GM13976 (cell line): ENCODE measurements around the gene DDIAS.

ENCODE experiments used
- DNase-seq: peaks from one replicate; pipeline ENCODE4 v3.0.0; 2012; ENCODE audit warnings: low spot score
- in situ Hi-C: fragments of 300-500 bp; cut with MboI; formaldehyde crosslinking; loops from one replicate; pipeline ENCODE4 v1.12.0; 2022; ENCODE audit warnings: low sequenced_read_pairs, mixed read lengths, inconsistent platforms; ENCODE audit not compliant: unreplicated experiment
- TF ChIP-seq, protein P1 (sequence below): IDR thresholded peaks from 2 replicates; pipeline ENCODE4 v1.5.1; 2012; ENCODE audit warnings: borderline replicate concordance, mild to moderate bottlenecking; ENCODE audit not compliant: insufficient read depth; ENCODE audit errors: extremely low read depth, missing control alignments, control extremely low read depth

DDIAS gene

DNA sequence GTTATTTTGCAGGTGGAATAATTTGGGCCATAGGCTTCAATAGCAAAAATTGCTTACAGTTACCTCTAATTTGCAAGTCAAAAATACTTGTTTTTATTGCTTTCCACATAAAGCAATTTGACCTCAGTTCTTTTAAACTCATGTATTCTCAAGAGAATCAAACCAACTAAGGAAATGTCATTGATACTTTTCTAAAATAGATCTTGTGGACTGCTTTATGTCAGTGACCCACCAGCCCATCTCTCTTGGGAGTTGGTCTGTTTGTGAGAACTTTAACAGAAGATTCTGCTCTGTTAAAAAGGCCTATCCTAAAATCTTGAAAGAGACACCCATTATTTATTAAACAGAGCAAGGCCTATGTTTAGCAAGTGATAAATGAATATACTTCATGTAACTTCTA lies 75.2 kb downstream of the DDIAS start:
- in situ Hi-C loops: no loop called here
- TF ChIP-seq, protein P1, sequence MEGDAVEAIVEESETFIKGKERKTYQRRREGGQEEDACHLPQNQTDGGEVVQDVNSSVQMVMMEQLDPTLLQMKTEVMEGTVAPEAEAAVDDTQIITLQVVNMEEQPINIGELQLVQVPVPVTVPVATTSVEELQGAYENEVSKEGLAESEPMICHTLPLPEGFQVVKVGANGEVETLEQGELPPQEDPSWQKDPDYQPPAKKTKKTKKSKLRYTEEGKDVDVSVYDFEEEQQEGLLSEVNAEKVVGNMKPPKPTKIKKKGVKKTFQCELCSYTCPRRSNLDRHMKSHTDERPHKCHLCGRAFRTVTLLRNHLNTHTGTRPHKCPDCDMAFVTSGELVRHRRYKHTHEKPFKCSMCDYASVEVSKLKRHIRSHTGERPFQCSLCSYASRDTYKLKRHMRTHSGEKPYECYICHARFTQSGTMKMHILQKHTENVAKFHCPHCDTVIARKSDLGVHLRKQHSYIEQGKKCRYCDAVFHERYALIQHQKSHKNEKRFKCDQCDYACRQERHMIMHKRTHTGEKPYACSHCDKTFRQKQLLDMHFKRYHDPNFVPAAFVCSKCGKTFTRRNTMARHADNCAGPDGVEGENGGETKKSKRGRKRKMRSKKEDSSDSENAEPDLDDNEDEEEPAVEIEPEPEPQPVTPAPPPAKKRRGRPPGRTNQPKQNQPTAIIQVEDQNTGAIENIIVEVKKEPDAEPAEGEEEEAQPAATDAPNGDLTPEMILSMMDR: no peak
- DNase-seq: no peak

DNA sequence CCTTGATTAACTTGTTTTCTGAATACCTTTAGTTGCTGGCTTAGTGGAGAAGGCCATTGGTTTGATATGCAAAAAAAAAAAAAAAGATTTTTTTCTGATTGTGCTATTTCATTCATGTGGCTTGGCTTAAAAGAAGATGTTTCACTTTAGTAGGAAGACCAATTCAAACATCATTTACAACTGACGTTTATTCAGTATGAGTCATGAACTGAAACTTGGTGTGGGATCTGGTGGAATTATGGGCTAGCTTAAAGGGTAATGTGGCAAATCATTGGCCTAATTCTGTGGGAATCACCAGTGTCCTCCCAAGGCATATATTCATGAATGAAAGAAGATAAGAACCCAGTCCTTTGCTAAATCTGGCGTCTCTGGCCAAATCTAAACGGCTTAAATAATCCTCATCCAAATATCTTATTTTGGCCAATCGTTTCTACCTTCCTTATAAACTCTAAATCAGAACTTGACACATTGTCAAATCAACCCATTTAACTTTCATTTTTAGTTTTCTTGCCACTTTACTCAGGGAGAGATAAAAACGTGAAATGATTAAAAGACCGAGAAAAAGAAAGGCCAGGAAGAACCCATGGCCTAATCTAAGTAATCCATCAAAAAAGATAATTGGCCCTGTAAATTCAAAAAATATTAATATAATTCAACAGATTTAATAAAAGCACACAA lies 77.0 kb downstream of the DDIAS start:
- no peak for DNase-seq
- in situ Hi-C loops: no loop called here
- TF ChIP-seq, protein P1: no peak

DNA sequence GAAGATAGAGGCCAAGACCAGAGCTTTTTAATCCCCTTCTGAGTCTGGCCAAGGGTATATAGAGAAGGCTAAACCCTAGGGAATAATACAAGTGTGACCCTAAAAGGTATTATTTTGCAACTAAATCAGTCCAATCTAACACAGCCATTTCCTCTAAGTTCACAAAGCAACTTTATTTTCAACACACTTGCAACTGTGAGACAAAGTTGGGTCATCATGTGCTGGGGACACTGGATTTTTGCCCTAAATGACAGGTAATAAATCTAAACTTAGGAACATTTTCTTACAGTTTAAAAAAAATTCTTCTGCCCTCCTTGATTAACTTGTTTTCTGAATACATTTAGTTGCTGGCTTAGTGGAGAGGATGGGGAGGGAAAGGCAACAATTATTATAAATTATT lies 78.3 kb downstream of the DDIAS start:
- in situ Hi-C loops: no loop called here
- DNase-seq: no peak
- TF ChIP-seq, protein P1: no peak

DNA sequence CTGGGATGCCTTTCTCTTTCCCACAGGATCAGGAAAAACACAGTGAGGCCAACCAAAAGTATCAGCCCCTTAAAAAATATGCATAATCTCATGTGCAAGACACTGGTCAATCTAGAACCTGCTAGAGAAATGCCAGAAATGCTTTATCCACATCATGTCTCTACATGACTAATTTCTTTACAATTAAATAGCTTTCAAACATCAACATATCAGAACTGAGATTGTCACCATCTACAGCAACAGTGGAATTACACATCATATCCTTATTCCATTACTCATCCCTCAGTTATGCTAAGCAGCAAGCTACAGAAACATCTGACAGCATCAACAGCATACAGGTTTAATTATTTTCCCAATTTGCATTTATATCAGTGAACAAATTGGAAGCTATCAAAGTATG lies 78.8 kb downstream of the DDIAS start:
- in situ Hi-C loops: no loop called here
- TF ChIP-seq, protein P1: no peak
- no peak for DNase-seq

DNA sequence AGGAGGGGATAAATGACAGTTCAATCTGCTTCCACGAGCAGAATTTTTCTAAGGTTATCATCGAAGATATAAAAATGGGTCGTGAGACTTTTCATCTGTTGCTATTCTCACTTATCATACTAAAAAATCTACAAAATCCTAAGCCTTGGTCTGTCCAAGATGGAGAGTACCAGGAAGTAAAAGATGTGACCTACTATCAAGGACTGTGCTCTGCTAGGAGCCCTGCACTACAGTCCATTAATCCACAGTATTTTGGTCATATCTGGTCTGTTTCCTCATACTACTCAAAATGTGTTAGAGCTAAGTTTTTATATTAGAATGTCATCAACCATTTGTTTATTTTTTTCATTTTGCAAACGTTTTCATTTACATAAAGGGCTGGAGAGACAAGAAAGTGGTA lies 79.4 kb downstream of the DDIAS start:
- DNase-seq: no peak
- in situ Hi-C loops: no loop called here
- TF ChIP-seq, protein P1: no peak

DNA sequence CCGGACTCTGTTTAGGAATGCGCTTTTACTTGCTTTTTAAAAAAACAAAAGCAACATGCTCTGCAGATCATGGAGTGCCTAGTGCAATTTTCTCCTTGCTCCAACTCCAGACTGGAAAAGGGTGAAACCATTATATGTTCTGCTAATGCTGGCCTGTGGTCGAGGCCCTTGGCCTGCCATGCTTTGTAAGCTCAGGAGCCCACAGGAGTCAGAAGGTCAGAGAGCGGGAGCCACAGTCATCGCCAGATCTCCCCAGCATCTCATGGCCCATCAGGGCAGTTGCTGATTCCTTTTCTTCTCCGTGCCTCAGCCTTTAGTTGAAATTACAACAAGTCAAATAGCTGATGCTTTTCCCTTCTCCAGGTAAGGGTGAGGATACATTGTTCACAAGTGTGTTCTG lies 80.3 kb downstream of the DDIAS start:
- TF ChIP-seq, protein P1: no peak
- in situ Hi-C loops: no loop called here
- DNase-seq: no peak
